Naive B cell (primary cell): ENCODE data around the gene DDB1. TPM values are rescaled to one million over a fixed set of nuclear protein-coding genes. Genes with fewer than 3 reads are reported as not detected.
A peak's percentile ranks its signal among the peaks of the same experiment; 100 is the strongest.

Source experiments
- ATAC-seq, 2 donors: fragments of 150-1000 bp; cut with Tn5 transposase; 2 replicates each; pipeline ENCODE4 v1.10.0; 2021; ENCODE audit warnings: low read depth in 2 of 2, mild to moderate bottlenecking in 2 of 2, moderate library complexity in 2 of 2
- DNase-seq: peaks from one replicate; pipeline ENCODE4 v3.0.0; 2022
- H3K27ac Mint-ChIP-seq, 6 donors: one replicate each; pipeline ENCODE4 v1.8.0; 2020 to 2022; ENCODE audit warnings: mild to moderate bottlenecking in 6 of 6, mixed read lengths in 6 of 6, moderate library complexity in 5 of 6, inconsistent platforms in 2 of 6
- H3K27me3 Mint-ChIP-seq, 3 donors: one replicate each; pipeline ENCODE4 v1.8.0; 2021 to 2022; ENCODE audit warnings: mixed read lengths in 3 of 3, mild to moderate bottlenecking in 1 of 3
- H3K36me3 Mint-ChIP-seq, 2 donors: one replicate each; pipeline ENCODE4 v1.8.0; 2020 to 2022; ENCODE audit warnings: mixed read lengths in 2 of 2, inconsistent platforms in 1 of 2, mild to moderate bottlenecking in 1 of 2
- H3K4me1 Mint-ChIP-seq, 3 donors: one replicate each; pipeline ENCODE4 v1.8.0; 2020 to 2022; ENCODE audit warnings: mixed read lengths in 3 of 3, inconsistent platforms in 1 of 3, mild to moderate bottlenecking in 1 of 3, moderate library complexity in 1 of 3
- H3K4me3 Mint-ChIP-seq, 8 donors: one replicate each; pipeline ENCODE4 v1.8.0; 2020 to 2022; ENCODE audit warnings: mild to moderate bottlenecking in 8 of 8, mixed read lengths in 8 of 8, moderate library complexity in 8 of 8, inconsistent platforms in 2 of 8
- H3K9me3 Mint-ChIP-seq, 7 donors: one replicate each; pipeline ENCODE4 v1.8.0; 2020 to 2022; ENCODE audit warnings: mixed read lengths in 7 of 7, mild to moderate bottlenecking in 5 of 7, inconsistent platforms in 2 of 7, moderate library complexity in 1 of 7
- polyA plus RNA-seq, 6 donors: library from polyadenylated mRNA; unstranded; fragments of 300-500 nt; fragmentation: Illumina TruSeq; gene quantifications; one replicate each; pipeline ENCODE4 v1.2.3, GENCODE V29; 2021; ENCODE audit warnings: low read depth in 6 of 6

The DDB1 gene
- polyA plus RNA-seq, 6 donors from 2014 or later = 103 to 177 (median 111) TPM

DNA sequence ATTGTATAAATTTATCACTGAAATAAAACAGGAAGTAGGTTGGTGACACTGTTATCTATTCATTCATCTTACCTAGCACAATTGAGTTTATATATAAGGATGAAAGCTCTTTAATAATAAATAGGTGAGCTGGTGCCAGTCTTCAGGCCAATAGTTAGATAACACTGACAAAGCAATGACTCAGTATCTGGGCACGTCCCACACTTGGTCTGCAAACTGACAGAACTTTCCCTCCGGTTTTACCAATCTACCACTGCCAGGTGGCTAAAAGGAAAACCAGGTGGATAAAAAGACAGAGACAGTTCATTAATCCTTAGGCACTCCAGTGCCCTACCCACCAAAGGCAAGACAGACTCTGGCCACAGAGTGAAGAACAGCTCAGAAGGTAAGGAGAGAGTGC is 17.6 kb downstream of the DDB1 start:
- H3K27me3 Mint-ChIP-seq = no peaks in the 10 kb centered on the region
- H3K4me1 Mint-ChIP-seq = no peaks in the 10 kb centered on the region
- H3K4me3 Mint-ChIP-seq = no peak overlapping the region
- no peak overlapping the region for H3K27ac Mint-ChIP-seq
- DNase-seq (no peak), ATAC-seq (no peak)
- no peaks in the 10 kb centered on the region for H3K9me3 Mint-ChIP-seq
- H3K36me3 Mint-ChIP-seq = peaks cover 22 to 29% of the 10 kb centered on the region in 2 donors

DNA sequence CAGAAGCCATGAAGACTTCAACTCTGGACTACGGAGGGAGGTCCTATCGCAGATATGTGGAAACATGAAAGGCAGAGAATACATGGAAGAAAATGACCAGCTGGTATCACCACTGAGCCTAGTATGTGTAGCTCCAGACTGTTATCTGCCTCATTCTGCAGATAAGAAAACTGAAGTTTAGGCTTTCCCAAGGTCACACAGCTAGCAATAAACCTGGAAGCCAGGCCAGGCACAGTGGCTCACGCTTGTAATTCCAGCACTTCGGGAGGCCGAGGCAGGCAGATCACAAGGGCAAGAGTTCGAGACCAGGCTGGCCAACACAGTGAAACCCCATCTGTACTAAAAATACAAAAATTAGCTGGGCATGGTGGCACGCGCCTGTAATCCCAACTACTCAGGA is 22.2 kb downstream of the DDB1 start:
- ATAC-seq = no peak
- Mint-ChIP-seq H3K27ac (peak overlapping the region in 2 of 6 donors; percentile 24 to 53), H3K4me3 (no peak overlapping the region), H3K27me3 (no peaks in the 10 kb centered on the region), H3K36me3 (peaks cover 14 to 23% of the 10 kb centered on the region in 2 donors), H3K4me1 (no peaks in the 10 kb centered on the region), H3K9me3 (no peaks in the 10 kb centered on the region)
- DNase-seq = no peak

DNA sequence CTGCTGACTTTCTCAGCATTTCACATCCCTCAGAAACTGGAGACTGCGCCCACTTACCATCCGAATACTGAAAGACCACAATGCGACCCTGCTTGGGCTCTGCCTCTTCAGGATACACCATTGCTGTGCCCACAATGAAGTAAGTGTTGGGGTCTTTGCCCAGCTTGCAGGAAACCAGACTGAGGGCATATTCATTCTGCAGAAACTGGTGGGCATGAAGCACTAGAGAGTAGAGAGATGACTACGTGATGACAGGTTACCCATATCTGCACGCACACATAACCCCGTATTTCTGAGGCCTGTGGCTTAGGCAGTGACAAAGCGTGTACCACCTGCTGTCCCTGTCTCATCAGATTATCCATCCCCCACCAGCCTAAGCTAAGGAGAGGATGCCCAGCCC is 23.2 kb downstream of the DDB1 start:
- H3K9me3 Mint-ChIP-seq = no peaks in the 10 kb centered on the region
- H3K27me3 Mint-ChIP-seq = no peaks in the 10 kb centered on the region
- H3K36me3 Mint-ChIP-seq = peaks cover 8 to 19% of the 10 kb centered on the region in 2 donors
- ATAC-seq = no peak
- H3K4me3 Mint-ChIP-seq = no peak overlapping the region
- DNase-seq = no peak
- no peaks in the 10 kb centered on the region for H3K4me1 Mint-ChIP-seq
- peak overlapping the region in 1 of 6 donors; percentile 64 for H3K27ac Mint-ChIP-seq

DNA sequence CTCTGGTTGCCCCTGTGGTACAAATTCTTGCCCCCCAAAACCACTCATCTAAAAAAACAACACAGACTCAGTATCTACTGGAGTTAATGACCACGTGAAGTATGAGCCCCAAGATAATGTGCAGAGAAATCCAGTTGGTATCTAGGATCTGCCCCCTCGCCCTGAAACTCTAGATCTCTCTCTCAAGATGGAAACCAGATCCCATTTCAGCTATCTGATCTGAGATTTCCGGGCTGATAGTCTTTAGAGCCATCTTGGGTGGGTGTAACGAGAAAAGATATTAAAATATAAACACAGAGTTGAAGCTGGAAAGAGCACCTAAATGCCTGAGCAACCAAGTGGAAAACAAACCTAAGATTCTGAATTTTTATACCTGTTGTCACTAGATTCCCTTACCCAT is 23.8 kb downstream of the DDB1 start:
- ATAC-seq (no peak), DNase-seq (no peak)
- Mint-ChIP-seq H3K4me3 (no peak overlapping the region), H3K27me3 (no peaks in the 10 kb centered on the region), H3K36me3 (peaks cover 8 to 17% of the 10 kb centered on the region in 2 donors), H3K9me3 (no peaks in the 10 kb centered on the region), H3K27ac (no peak overlapping the region), H3K4me1 (no peaks in the 10 kb centered on the region)

DNA sequence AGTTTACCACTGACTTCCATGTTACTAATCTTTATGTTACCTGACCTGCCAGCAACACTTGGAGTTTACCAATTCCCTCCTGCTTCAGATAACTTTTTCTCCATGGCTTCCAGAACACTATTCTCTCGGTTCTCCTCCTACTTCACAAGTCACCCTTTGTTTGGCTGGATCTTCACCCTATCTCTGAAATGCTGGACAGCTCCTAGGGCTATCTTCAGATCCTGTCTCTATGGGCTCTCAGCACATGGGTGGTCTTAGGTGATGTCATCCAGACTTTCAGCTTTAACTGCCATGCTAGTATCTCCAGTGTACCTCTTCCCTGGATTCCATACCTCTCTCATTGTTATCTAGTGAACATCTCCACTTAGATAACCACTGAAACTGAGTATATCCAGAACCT is 25.6 kb downstream of the DDB1 start:
- ATAC-seq (no peak), DNase-seq (no peak)
- no peaks in the 10 kb centered on the region for H3K27me3 Mint-ChIP-seq
- peaks cover 0 to 16% of the 10 kb centered on the region in 2 donors for H3K36me3 Mint-ChIP-seq
- no peak overlapping the region for H3K27ac Mint-ChIP-seq
- H3K4me3 Mint-ChIP-seq = no peak overlapping the region
- H3K9me3 Mint-ChIP-seq = no peaks in the 10 kb centered on the region
- no peaks in the 10 kb centered on the region for H3K4me1 Mint-ChIP-seq

DNA sequence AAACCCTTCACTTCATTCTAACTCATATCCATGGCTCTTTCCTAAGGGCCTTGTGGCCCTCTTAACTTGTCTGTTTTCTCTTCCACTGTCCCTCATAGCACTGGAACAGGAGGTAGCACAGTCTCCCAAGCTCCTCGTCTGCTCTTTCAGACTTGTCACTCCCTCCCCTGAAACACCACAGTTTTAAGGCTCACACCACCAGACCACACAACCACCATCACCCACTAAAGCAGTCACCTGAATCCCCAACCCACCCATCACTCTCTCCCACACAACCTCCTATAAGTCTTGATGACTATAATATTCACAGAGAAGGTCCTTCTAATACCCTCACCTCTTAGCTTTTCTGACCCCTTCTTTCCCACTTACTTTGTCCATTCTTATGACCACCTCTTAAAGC is 26.7 kb downstream of the DDB1 start:
- ATAC-seq = no peak
- Mint-ChIP-seq H3K4me3 (no peak overlapping the region), H3K36me3 (peaks cover 8 to 19% of the 10 kb centered on the region in 2 donors), H3K9me3 (no peaks in the 10 kb centered on the region), H3K27me3 (no peaks in the 10 kb centered on the region), H3K4me1 (no peaks in the 10 kb centered on the region), H3K27ac (no peak overlapping the region)
- DNase-seq = no peak

DNA sequence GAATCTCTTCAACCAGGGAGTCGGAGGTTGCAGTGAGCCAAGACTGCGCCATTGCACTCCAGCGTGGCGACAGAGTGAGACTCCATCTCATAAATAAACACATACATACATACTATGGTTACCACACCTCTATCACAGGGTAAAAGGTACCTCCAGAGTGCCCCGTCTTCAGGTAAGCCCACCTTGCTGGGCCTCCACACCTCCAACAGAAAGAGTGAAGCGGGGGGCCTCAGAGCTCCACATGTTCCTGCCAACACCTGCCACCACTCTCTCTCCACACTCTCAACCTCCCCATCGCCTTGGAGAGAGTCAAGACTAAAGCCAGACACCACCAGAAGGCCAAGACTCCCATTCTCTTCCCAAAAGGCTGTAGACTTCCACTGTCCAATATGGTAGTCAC is 27.5 kb downstream of the DDB1 start:
- Mint-ChIP-seq H3K9me3 (no peaks in the 10 kb centered on the region), H3K4me3 (no peak overlapping the region), H3K4me1 (no peaks in the 10 kb centered on the region), H3K27me3 (no peaks in the 10 kb centered on the region), H3K27ac (no peak overlapping the region), H3K36me3 (peaks cover 8 to 26% of the 10 kb centered on the region in 2 donors)
- no peak for ATAC-seq
- DNase-seq = no peak

DNA sequence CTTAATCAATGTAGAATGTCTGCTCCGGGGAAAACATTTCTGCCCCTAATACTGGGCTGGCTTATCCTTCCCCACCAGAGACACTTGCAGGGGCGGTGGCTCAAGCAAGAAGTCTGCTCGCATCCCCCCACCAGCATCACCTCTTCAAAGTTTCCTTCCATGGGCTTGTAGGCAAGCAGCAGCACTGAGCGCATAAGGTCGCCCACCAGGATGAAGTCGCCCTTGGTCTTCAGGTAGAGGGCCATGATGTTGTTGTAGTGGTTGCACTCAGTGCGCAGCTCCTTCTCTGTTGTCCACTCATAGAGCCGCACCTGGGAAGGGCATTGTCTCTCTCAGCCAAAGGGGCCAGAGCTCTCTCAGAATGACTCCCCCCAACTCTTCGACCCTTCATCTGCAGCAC is 29.2 kb downstream of the DDB1 start:
- Mint-ChIP-seq H3K4me3 (no peak overlapping the region), H3K27ac (peak overlapping the region in 1 of 6 donors; percentile 41), H3K4me1 (no peaks in the 10 kb centered on the region), H3K9me3 (no peaks in the 10 kb centered on the region), H3K36me3 (peaks cover 8 to 26% of the 10 kb centered on the region in 2 donors), H3K27me3 (no peaks in the 10 kb centered on the region)
- no peak for DNase-seq
- ATAC-seq = no peak

DNA sequence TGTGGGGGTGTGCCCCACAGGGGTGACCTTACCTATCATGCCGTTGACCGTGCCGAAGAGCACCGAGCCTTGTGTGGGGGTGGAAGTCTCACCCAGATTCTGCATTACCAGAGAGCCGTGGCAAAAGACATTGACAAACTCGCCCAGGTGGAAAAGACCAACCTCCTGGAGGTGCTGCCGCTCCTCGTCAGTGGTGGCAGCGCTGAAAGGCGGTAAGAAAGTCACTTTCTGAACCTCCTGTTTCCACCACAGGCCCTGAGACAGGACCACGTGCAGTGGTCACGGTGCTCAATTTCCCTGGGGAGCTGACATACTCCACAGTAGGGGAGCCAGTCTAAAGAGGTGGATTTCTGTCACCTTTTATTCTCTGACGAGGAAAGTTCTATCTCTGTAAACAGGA is 30.4 kb downstream of the DDB1 start:
- H3K36me3 Mint-ChIP-seq = peaks cover 8 to 26% of the 10 kb centered on the region in 2 donors
- no peaks in the 10 kb centered on the region for H3K9me3 Mint-ChIP-seq
- peak overlapping the region in 2 of 6 donors; percentile 15 to 39 for H3K27ac Mint-ChIP-seq
- no peaks in the 10 kb centered on the region for H3K4me1 Mint-ChIP-seq
- H3K4me3 Mint-ChIP-seq = peak overlapping the region in 1 of 8 donors; percentile 38
- H3K27me3 Mint-ChIP-seq = no peaks in the 10 kb centered on the region
- DNase-seq = no peak
- no peak for ATAC-seq

DNA sequence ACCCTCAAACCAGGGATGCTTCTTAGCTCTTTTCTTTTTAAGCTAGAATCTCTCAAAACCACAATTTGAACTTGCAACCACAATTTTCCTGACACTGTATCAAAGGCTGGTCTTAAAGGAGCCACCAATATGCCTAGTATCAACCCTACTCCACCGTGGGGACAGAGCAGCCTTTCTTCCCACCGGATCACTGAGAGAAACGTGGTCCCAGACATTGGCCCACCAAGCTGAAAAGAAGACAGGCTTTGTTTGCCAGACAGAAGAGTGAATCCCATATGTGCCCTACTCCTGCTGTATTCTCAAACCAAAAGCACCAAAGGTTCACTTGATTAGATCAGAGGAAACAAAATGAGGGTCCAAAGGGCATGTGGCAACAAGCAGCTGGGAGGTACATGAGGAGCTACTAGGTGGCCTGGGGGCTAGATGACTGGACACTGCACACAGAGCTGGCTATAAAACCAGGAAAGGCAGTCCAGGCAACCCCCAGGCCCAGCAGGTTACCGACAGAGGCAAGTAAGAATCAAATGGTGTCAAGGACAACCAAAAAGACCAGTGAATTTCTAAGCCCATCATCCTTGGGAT is 34.2 kb downstream of the DDB1 start:
- Mint-ChIP-seq H3K9me3 (no peaks in the 10 kb centered on the region), H3K36me3 (peaks cover 8 to 19% of the 10 kb centered on the region in 2 donors), H3K4me1 (peaks cover 2 to 9% (median 6%) of the 10 kb centered on the region in 3 donors), H3K27ac (peak overlapping the region in 1 of 6 donors; percentile 60), H3K27me3 (no peaks in the 10 kb centered on the region), H3K4me3 (peak overlapping the region in 1 of 8 donors; percentile 9)
- ATAC-seq (no peak), DNase-seq (no peak)

DNA sequence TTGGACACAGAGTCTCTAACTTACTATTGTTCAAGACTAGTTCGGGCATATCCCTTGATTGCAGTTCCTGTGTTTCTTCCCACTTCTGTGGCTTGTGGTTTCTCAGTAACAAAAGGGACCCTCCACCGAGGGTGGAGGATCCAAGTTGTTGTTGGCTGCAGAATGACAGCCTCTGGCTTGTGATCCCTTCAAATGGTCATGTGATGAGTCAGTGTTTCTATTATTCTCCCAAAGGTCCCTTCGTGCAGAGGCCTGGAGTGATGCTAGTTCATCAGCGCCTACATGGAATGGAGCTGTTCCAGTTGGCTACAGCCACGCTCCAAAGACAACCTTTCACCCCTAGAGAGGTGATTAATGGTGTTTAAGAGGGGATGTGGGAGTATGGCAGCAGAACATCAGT is 35.2 kb downstream of the DDB1 start:
- no peaks in the 10 kb centered on the region for H3K9me3 Mint-ChIP-seq

DNA sequence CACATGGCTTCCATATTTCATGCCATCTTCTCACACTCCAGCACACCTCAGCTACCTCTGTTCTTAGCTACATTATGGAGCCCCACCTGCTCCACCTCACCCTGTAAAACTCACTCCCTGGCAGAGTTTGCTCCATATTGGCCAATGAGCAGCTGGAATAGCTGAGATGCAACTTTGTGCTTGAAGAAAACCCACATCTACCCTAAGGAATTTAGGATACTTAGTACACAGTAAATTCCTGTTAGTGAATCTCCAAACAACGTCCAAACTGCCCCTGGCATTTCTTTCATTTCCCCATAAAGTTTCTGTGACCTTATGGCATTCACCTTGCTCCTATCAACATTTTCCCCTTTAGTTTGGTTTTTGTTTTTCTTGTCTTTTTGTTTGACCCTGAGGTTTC is 35.6 kb downstream of the DDB1 start:
- Mint-ChIP-seq H3K4me3 (peak overlapping the region in 5 of 8 donors; percentile 1 to 74 (median 39)), H3K9me3 (no peaks in the 10 kb centered on the region), H3K36me3 (peaks cover 8 to 16% of the 10 kb centered on the region in 2 donors), H3K27ac (peak overlapping the region in 3 of 6 donors; percentile 1 to 18 (median 17)), H3K27me3 (peaks cover 0 to 4% (median 0%) of the 10 kb centered on the region in 3 donors), H3K4me1 (peaks cover 8 to 14% (median 13%) of the 10 kb centered on the region in 3 donors)
- ATAC-seq (no peak), DNase-seq (no peak)

More for the DNA sequence above, 35.2 kb downstream of the DDB1 start:
- Mint-ChIP-seq H3K36me3 (peaks cover 8 to 18% of the 10 kb centered on the region in 2 donors), H3K27me3 (no peaks in the 10 kb centered on the region), H3K27ac (peak overlapping the region in 3 of 6 donors; percentile 16 to 56 (median 18)), H3K4me1 (peaks cover 8 to 14% (median 13%) of the 10 kb centered on the region in 3 donors), H3K4me3 (peak overlapping the region in 5 of 8 donors; percentile 1 to 74 (median 22))
- ATAC-seq = no peak
- no peak for DNase-seq

DNA sequence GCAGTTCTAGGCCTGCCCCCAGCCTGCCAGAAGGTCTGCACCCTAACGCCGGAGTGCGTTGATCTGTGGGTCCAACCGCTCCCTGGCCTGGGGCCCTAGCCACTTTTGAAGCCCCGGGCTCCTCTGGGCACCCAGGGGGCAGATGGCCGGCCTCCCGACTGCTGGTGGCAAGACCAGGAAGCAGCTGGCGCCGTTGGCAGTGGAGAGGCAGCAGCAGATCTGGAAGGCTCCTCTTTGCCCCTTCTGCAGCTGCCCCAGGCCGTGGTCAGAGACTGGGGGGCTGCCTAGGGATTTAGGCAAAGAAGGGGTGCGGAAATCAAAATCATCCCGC is 37.3 kb downstream of the DDB1 start:
- peak; percentile 3 for DNase-seq
- Mint-ChIP-seq H3K4me1 (peaks cover 8 to 14% (median 13%) of the 10 kb centered on the region in 3 donors), H3K27me3 (peaks cover 0 to 7% (median 0%) of the 10 kb centered on the region in 3 donors), H3K36me3 (peaks cover 0 to under 1% of the 10 kb centered on the region in 2 donors), H3K9me3 (no peaks in the 10 kb centered on the region), H3K4me3 (peak overlapping the region in 7 of 8 donors; percentile 36 to 89 (median 70)), H3K27ac (no peak overlapping the region)
- ATAC-seq = no peak

DNA sequence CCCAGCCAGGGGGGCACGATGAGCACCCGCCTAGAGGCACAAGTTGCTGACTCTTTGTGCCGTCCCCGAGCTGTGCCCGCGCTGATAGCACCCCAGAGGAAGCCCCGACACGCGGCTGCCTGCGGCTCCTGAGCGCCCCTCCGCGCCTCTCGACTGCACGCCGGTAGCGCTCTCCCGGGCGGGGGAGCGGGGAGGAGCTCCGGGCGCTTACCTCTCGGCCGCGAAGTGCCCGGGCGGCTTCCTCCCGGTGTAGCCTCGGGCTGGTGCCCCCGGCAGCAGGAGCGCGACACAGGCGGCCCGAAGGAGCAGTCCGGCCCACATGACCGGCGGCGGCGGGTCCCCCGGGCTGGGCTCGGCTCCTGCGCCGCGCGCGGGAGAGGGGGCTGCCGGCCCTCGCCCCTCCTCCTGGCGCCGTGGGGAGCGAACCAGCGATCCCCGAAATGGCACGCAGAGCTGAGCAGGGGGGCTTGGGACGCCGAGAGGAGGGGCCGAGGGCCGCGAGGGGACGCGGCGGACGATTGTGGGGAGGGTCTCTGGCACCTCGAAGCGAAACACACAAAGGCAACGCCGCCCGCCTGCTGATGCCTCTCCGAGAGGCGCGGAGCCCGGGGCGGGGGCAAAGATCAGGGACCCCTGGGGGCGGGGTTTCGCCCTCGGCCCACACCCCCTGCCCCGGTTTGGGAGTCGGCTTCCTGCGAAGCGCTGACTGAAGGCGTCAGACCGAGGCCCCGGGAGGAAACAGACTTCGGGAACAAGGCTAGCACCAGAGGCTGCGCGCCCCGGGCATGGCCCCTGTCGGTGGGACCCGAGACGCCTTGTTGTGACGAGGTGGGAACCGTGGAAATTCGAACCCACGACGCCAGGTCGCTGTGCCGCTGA is 37.9 kb downstream of the DDB1 start, which contains the start of gene VWCE:
VWCE (minus strand) TSS at position 600 of the 879 bp plus-strand sequence; CDS start at position 321, 279 bp downstream.
- peaks cover 8 to 14% (median 13%) of the 10 kb centered on the region in 3 donors for H3K4me1 Mint-ChIP-seq
- H3K27ac Mint-ChIP-seq = peak within 1 kb of the TSS in 2 of 6 donors; percentile 47
- no peaks in the 10 kb centered on the region for H3K36me3 Mint-ChIP-seq

More for the DNA sequence above, 37.9 kb downstream of the DDB1 start, which contains the start of gene VWCE:
- H3K27me3 Mint-ChIP-seq = peaks cover 0 to 7% (median 0%) of the 10 kb centered on the region in 3 donors
- DNase-seq (peak; percentile 68), ATAC-seq (peak; percentile 94 to 95)
- peak within 1 kb of the TSS; percentile 84 to 90 (median 89) for H3K4me3 Mint-ChIP-seq
- H3K9me3 Mint-ChIP-seq = no peaks in the 10 kb centered on the region
